Testis (tissue), 3 donors: ENCODE results near the gene COG8. TPM values are rescaled to one million over a fixed set of nuclear protein-coding genes. Genes with fewer than 3 reads are reported as not detected.

Source experiments
- DNase-seq: peaks from one replicate; pipeline ENCODE4 v3.0.0-alpha.2; 2019
- H3K27ac ChIP-seq, 2 donors: fragments of 200-600 bp; sonication (generic); one replicate each; pipeline ENCODE4 v1.5.1; 2019
- H3K27me3 ChIP-seq: fragments of 200-600 bp; sonication (generic); one replicate; pipeline ENCODE4 v1.5.1; 2019
- H3K36me3 ChIP-seq: fragments of 200-600 bp; sonication (generic); one replicate; pipeline ENCODE4 v1.5.1; 2017; ENCODE audit warnings: low read depth; ENCODE audit errors: missing control alignments
- H3K4me1 ChIP-seq: fragments of 200-600 bp; sonication (generic); one replicate; pipeline ENCODE4 v1.5.1; 2019
- H3K4me3 ChIP-seq, 2 donors: fragments of 200-600 bp; sonication (generic); one replicate each; pipeline ENCODE4 v1.5.1; 2017 to 2019
- H3K9me3 ChIP-seq: fragments of 200-600 bp; sonication (generic); one replicate; pipeline ENCODE4 v1.5.1; 2017
- POLR2A ChIP-seq: fragments of 450-650 bp; IDR thresholded peaks from one replicate; pipeline ENCODE4 v1.6.1; 2017; ENCODE audit warnings: antibody characterized with exemption, mild to moderate bottlenecking, moderate library complexity
- WGBS, 2 donors: methylation state at CpG; one replicate each; pipeline ENCODE4 v1.1.5; 2018; 5-methylcytosine and 5-hydroxymethylcytosine counted together
- intact Hi-C: fragments of 100-400 bp; cut with DNase I; formaldehyde crosslinking; loops from one replicate; pipeline ENCODE4 v1.15.1; 2023; ENCODE audit warnings: low total_unique reads
- polyA plus RNA-seq: library from polyadenylated mRNA; stranded (reverse); fragments of 350-450 nt; fragmentation: Illumina TruSeq; extraction: RNeasy Lipid Tissue Mini Kit (QIAGEN cat#74804); gene quantifications from one replicate; pipeline ENCODE4 v1.2.3, GENCODE V29; 2014; ENCODE audit warnings: low read depth, low replicate concordance; ENCODE audit not compliant: insufficient read depth
- total RNA-seq, 2 donors: library from RNA; depleted of rRNA; stranded (reverse); fragments of >200 nt; gene quantifications; one replicate each; pipeline ENCODE4 v1.2.3, GENCODE V29; 2016
- TF ChIP-seq, protein P1 (sequence below), 3 experiments: fragments of 450-650 bp in 2 of 3; fragments of 200-600 bp in 1 of 3; sonication (generic) in 1 of 3; IDR thresholded peaks; one replicate each; pipeline ENCODE4 v1.5.1; 2016 to 2019; ENCODE audit warnings: antibody characterized with exemption in 3 of 3, mild to moderate bottlenecking in 2 of 3, moderate library complexity in 1 of 3

The COG8 gene
- total and polyA plus RNA-seq, 3 donors from 2014 or later, result 74.1 to 96.6 (median 90.8) TPM

DNA sequence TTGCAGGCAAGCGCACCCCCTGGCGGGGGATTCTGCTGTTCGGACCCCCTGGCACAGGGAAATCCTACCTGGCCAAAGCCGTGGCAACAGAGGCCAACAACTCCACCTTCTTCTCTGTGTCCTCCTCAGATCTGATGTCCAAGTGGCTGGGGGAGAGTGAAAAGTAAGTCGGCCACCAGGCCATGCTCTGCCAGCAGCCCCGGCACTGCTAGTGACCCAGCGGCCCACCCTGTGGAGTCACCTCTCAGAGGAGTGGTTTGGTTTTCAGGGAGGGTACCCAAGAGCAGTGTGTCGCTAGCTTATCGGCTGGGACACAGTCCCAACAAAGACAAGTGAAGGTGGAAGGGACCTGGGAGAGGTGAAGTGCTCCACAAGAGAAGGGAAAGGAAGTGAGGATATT, 20.0 kb downstream of the COG8 start:
- Histone ChIP-seq H3K9me3 (no peaks in the 10 kb centered on the region), H3K4me1 (no peaks in the 10 kb centered on the region), H3K36me3 (no peaks in the 10 kb centered on the region), H3K27me3 (no peaks in the 10 kb centered on the region), H3K4me3 (no peak overlapping the region), H3K27ac (no peak overlapping the region)
- 92 to 96% methylated on average over 6 to 9 of the region's 9 CpGs for WGBS, 2 donors
- DNase-seq, result no peak
- intact Hi-C loops, result no loop called here
- TF ChIP-seq, protein P1, sequence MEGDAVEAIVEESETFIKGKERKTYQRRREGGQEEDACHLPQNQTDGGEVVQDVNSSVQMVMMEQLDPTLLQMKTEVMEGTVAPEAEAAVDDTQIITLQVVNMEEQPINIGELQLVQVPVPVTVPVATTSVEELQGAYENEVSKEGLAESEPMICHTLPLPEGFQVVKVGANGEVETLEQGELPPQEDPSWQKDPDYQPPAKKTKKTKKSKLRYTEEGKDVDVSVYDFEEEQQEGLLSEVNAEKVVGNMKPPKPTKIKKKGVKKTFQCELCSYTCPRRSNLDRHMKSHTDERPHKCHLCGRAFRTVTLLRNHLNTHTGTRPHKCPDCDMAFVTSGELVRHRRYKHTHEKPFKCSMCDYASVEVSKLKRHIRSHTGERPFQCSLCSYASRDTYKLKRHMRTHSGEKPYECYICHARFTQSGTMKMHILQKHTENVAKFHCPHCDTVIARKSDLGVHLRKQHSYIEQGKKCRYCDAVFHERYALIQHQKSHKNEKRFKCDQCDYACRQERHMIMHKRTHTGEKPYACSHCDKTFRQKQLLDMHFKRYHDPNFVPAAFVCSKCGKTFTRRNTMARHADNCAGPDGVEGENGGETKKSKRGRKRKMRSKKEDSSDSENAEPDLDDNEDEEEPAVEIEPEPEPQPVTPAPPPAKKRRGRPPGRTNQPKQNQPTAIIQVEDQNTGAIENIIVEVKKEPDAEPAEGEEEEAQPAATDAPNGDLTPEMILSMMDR (IDR thresholded peaks at IDR 0.05), result no peak
- no peak for TF ChIP-seq POLR2A

DNA sequence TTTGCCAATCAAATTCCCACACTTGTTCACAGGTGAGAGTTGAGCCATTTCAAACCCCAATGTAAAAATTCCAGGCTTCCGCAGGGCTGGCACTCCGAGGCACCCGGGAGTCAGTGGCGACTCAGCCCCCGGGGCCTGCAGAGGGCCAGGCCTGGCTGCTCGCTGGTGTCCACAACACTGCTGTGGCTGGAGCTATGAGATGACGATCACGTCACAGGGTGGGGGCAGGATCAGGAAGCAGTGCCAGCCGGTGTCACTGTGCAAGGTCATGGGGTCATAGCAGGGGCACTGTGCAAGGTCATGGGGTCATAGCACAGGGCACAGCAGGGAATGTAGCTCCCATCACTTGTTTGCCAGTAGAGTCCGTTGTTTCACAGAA, 20.5 kb downstream of the COG8 start:
- no peak overlapping the region for H3K27ac ChIP-seq
- H3K9me3 ChIP-seq, result no peaks in the 10 kb centered on the region
- TF ChIP-seq POLR2A, result no peak
- TF ChIP-seq, protein P1 (IDR thresholded peaks at IDR 0.05), result no peak
- WGBS, 2 donors, result 85 to 87% methylated on average over 10 of the region's 10 CpGs
- no peaks in the 10 kb centered on the region for H3K36me3 ChIP-seq
- intact Hi-C loops, result no loop called here
- H3K27me3 ChIP-seq, result no peaks in the 10 kb centered on the region
- no peaks in the 10 kb centered on the region for H3K4me1 ChIP-seq
- DNase-seq, result no peak
- H3K4me3 ChIP-seq, result no peak overlapping the region

DNA sequence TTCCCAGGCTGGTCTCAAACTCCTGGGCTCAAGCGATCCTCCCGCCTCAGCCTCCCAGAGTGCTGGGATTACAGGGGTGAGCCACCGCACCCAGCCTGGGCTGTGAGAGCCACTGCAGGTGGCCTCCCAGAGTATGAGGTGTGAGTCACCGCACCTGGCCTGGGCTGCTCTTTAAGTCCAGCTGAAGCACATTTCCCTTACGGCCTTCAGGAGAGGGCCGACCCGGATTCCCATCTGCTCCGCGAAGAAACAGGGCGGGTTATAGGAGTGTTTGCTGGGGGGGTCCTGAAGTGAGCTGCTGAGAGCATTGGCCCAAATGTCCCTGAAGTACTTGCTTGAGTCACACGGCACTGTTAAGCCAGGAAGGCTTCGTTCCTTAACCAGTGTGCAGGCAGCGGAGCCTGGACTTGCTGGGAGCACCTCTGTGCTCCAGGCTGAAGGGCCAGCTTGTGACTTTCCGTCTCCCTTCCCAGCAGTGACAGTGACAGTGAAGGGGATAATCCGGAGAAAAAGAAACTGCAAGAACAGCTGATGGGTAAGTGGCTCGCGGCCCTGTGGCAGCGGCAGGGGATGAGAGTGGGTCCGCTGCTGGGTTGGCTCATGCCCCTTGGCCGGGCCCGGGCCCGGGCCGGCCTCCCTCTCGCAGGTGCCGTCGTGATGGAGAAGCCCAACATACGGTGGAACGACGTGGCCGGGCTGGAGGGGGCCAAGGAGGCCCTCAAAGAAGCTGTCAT, 21.0 kb downstream of the COG8 start:
- intact Hi-C loops, result no loop called here
- no peak overlapping the region for H3K4me3 ChIP-seq
- DNase-seq, result no peak
- WGBS, 2 donors, result 93 to 94% methylated on average over 24 to 30 of the region's 30 CpGs
- no peak for TF ChIP-seq POLR2A
- TF ChIP-seq, protein P1 (IDR thresholded peaks at IDR 0.05), result no peak
- H3K27me3 ChIP-seq, result no peaks in the 10 kb centered on the region
- no peaks in the 10 kb centered on the region for H3K9me3 ChIP-seq
- no peak overlapping the region for H3K27ac ChIP-seq
- no peaks in the 10 kb centered on the region for H3K36me3 ChIP-seq
- H3K4me1 ChIP-seq, result no peaks in the 10 kb centered on the region

DNA sequence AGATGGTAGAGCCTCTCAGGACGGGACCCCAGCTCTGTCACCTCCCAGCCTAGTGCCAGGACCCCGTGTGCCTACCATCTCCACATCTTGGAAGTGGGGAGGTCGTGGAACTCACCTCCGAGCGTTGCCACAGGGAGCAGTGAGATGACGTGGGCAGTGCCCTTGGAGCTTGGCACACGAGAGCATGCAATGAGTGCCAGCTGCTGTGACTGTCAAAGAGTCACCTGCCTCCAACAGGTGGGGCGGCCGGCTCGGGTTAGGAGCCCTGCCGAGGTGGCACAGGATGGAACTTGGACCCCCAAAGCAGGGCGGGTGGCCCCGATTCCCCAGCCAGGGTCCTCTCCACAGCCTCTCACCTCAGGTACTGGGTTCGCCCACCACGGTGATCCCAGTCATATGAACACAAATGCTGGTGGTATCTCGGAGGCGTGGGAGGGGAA, 22.7 kb downstream of the COG8 start:
- no peak overlapping the region for H3K4me3 ChIP-seq
- H3K9me3 ChIP-seq, result no peaks in the 10 kb centered on the region
- no peak for TF ChIP-seq POLR2A
- TF ChIP-seq, protein P1 (IDR thresholded peaks at IDR 0.05), result no peak
- H3K27me3 ChIP-seq, result no peaks in the 10 kb centered on the region
- WGBS, 2 donors, result 90 to 93% methylated on average over 15 to 17 of the region's 17 CpGs
- no peak for DNase-seq
- peaks cover 9% of the 10 kb centered on the region for H3K4me1 ChIP-seq
- H3K27ac ChIP-seq, result no peak overlapping the region
- intact Hi-C loops, result no loop called here
- no peaks in the 10 kb centered on the region for H3K36me3 ChIP-seq
